SW480 (cell line): ENCODE measurements around the gene SDHA.
A peak's percentile ranks its signal among the peaks of the same experiment; 100 is the strongest.
"Not testable (repeated sequence)": the region's sequence is repeated elsewhere in the genome, so short reads cannot be mapped to it uniquely, and the experiment has no call there.

Source experiments
- DNase-seq: peaks from one replicate; pipeline ENCODE4 v3.0.0-alpha.2; 2016; ENCODE audit warnings: low spot score

Gene SDHA

GRCh38 chr5:198516-199196, 19.5 kb upstream of the SDHA start:
- no peak for DNase-seq

GRCh38 chr5:199197-199949, 18.7 kb upstream of the SDHA start:
- no peak for DNase-seq

GRCh38 chr5:199950-200645, 18.0 kb upstream of the SDHA start:
- DNase-seq: no peak

DNA sequence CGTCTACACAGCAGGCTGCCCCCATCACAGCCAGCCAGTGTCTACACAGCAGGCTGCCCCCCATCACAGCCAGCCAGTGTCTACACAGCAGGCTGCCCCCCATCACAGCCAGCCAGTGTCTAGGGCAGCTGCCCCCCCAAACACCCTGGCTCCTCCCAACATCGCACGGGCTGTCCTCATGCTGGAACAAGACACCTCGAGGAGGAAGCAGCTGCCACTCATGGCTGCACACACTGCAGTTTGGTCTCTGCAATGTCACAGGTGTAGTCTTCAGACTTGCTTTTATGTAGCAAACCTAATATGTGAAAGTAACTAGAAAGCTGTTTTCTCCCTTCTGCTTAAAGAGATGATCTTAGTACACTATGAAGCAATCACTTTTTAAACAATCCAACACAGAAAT, 17.1 kb upstream of the SDHA start:
- DNase-seq: no peak

DNA sequence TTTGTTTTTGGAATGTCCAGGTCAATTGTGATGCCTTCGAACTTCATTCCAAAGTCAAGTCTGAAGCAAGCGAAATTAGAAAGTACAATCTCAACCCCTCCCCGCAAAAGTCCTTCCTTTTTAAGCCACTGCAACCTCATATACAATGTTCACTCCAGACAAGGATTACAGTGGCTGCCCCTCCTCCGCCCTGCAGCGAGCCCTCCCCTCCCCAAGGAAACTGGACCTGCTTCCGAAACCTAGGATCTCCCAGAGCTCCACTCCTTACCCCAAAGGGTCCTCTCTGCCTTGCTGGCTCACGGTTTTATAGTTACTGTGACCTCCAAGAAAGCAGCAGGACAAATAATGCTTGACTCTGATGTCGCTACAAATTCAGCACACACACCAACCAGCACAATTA, 16.4 kb upstream of the SDHA start:
- no peak for DNase-seq

- no peak for DNase-seq
These were observed 14.7 kb upstream of the SDHA start for GRCh38 chr5:203246-203930.

- DNase-seq: no peak
These were observed 14.1 kb upstream of the SDHA start for GRCh38 chr5:204001-204400.

GRCh38 chr5:204462-204861, 13.7 kb upstream of the SDHA start:
- no peak for DNase-seq

DNA sequence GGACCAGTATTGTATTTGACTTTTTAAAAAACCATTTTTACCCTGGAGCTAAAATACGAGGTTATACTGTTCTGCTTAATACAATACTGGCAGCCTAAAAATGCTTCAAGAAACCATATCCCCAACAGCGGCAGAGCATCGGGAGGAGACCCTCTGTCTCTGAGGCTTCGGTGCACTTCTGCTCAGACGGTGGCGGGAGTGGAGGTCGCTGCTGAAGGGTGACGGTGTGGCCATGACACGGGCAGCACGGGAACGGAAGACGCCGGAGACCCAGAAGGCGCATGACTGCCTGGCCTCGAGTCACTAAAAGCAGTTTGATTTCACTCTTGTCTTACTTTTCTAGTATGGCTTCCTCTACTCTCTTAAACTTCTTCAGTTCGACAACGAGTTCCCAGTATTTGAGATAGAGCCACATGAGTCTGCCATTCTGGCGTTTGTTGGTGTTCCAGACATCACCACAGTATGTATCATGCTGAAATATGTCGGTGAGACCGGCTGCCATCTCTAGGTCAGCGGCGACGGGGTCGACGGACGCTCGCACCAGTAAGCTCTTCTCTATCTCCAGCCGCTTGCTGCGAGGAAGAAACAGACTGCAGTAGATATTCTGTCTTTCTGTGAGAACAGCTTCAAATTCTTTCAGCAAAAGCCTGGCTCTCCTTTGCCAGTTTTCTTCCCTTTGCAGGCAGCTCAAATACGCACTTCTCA, 13.0 kb upstream of the SDHA start:
- DNase-seq: no peak

GRCh38 chr5:206406-206805, 11.7 kb upstream of the SDHA start:
- no peak for DNase-seq

GRCh38 chr5:206927-207536, 11.1 kb upstream of the SDHA start:
- DNase-seq: no peak

GRCh38 chr5:207599-207998, 10.5 kb upstream of the SDHA start:
- DNase-seq: no peak

GRCh38 chr5:208449-209114, 9.5 kb upstream of the SDHA start:
- DNase-seq: no peak

DNA sequence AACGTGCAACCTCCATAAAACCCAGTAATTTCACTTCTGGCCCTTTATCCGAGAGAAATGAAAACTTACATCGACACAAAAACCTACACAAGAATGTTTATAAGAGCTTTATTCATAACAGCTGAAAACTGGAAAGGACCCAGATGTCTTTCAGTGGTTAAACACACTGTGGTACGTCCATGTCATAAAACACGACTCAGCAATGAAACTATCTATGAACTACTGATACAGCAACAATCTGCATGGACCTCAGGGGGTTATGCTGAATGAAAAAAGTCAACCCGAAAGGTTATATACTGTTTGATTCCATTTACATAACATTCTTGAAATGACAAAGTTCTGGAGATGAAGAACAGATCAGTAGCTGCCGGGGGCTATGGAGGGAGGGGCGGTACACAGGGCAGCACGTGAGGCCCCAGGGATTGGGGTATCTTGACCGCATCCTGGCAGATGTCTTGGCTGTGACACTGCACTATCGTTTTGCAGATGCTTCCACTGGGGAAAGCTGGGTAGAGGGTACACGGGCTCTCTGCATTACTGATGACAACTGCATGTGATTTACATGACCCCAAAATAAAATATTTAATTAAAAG, 4.2 kb upstream of the SDHA start:
- no peak for DNase-seq

DNA sequence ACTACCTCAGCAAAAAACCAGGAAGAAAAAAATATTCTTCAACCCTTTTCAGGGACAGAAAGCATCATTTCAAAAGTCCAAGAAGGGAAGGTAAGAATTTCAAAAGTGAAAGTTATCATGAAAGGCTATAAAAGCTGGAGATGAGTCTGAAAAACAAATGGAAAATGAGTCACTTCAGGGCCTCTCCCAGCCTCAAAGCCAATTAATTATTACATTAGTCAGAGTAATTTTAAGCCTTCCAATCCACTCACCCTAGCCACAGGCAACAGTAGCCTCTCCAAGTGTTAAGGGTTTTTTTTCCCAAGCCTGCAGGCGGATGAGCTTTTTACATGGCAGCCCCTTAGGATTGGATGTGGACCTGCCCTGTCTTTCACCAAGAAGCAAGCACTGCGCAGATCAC, 2.9 kb upstream of the SDHA start:
- DNase-seq: not testable (repeated sequence)

DNA sequence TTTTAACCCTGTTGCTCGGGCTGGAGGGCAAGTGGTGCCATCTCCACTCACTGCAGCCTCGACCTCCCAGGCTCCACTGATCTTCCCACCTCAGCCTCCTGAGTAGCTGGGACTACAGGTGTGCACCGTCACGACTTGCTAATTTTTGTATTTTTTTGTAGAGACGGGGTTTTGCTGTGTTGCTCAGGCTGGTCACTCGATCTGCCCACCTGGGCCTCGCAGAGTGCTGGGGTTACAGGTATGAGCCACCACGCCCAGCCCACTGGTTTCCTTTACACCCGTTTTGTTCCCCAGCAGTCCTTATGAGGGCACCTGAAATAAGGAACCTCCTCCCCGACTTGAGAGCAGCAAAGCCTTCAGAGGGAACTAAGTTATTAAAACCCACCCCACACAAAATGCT, 2.0 kb upstream of the SDHA start:
- DNase-seq: not testable (repeated sequence)

- DNase-seq: peak; percentile 50
These were observed 554 bp downstream of the SDHA start for GRCh38 chr5:218457-219291.

DNA sequence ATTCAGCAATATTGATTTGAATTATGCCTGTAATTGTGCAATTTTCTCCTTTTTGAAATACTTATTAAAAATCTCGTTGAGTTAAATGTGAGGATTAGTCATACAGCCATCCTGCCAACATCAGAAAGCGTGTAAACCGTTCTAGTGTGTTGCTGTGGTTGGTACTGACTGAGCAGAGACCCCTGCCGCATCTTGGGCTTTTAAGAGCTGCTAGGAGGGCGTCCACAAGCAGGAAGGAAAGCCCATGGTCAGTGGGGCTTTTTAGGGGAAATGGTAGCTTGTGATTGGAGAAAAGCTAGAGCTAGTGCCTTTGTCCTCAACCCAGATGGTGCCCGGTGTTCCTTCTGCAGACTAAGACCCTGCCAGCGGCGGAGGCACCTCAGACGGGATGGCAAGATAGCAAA, 1.3 kb downstream of the SDHA start:
- no peak for DNase-seq

DNA sequence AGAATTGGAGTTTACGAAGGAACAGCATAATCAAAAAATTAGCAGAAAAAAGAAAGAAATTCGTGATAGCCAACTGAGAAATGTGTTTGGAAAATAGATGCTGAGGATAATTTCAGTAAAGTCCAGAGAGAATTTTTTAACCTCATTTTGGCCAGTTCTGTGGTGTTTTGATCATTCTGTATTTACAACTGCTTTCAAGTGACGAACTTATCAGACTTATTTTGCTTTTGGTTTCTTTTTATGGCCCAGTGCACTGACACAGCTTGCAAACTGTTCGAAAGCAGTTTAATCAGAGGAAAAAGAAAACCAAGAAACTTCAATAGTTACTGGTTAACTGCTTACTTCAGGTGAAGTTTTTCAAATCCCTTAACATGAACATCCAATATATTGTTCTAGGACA, 1.9 kb downstream of the SDHA start:
- DNase-seq: no peak
